H9 (cell line): ENCODE results near the gene MRPS27. TPM values are rescaled to one million over a fixed set of nuclear protein-coding genes. Genes with fewer than 3 reads are reported as not detected.
A peak's percentile ranks its signal among the peaks of the same experiment; 100 is the strongest.

Source experiments
- DNase-seq: peaks from one replicate; pipeline ENCODE4 v3.0.0-alpha.2; 2017
- H2AFZ ChIP-seq: one replicate; pipeline ENCODE4 v1.6.1; 2013; ENCODE audit warnings: mild to moderate bottlenecking, low read length, control low read depth, moderate library complexity
- H2AK5ac ChIP-seq: 2 replicates; pipeline ENCODE4 v1.6.1; 2013; ENCODE audit warnings: low read length, control low read depth, mixed read lengths; ENCODE audit not compliant: insufficient read length
- H2BK120ac ChIP-seq: one replicate; pipeline ENCODE4 v1.6.1; 2013; ENCODE audit warnings: low read depth, mild to moderate bottlenecking, low read length, control low read depth, inconsistent platforms; ENCODE audit not compliant: poor library complexity, severe bottlenecking
- H2BK12ac ChIP-seq: 2 replicates; pipeline ENCODE4 v1.6.1; 2013; ENCODE audit warnings: low read length, control low read depth, mixed read lengths, low read depth; ENCODE audit not compliant: insufficient read length
- H2BK15ac ChIP-seq: 2 replicates; pipeline ENCODE4 v1.6.1; 2013; ENCODE audit warnings: low read depth, low read length, control low read depth
- H2BK20ac ChIP-seq: one replicate; pipeline ENCODE4 v1.6.1; 2013; ENCODE audit warnings: low read depth, mild to moderate bottlenecking, low read length, control low read depth, inconsistent platforms; ENCODE audit not compliant: poor library complexity, severe bottlenecking
- H2BK5ac ChIP-seq: 2 replicates; pipeline ENCODE4 v1.6.1; 2013; ENCODE audit warnings: low read length, control low read depth, mixed read lengths; ENCODE audit not compliant: insufficient read length
- H3K14ac ChIP-seq: 2 replicates; pipeline ENCODE4 v1.6.1; 2013; ENCODE audit warnings: low read length, control low read depth; ENCODE audit not compliant: insufficient read depth
- H3K18ac ChIP-seq: 2 replicates; pipeline ENCODE4 v1.6.1; 2013; ENCODE audit warnings: low read depth, mild to moderate bottlenecking, mixed read lengths, low read length, control low read depth; ENCODE audit not compliant: insufficient read length
- H3K23ac ChIP-seq: 2 replicates; pipeline ENCODE4 v1.6.1; 2013; ENCODE audit warnings: low read length, control low read depth, mixed read lengths, low read depth; ENCODE audit not compliant: insufficient read length
- H3K23me2 ChIP-seq: 2 replicates; pipeline ENCODE4 v1.6.1; 2013; ENCODE audit warnings: low read depth, mild to moderate bottlenecking, mixed read lengths, low read length, control low read depth; ENCODE audit not compliant: insufficient read length, poor library complexity, severe bottlenecking
- H3K27ac ChIP-seq: 2 replicates; pipeline ENCODE4 v1.5.1; 2013; ENCODE audit warnings: low read length, control low read depth, mixed read lengths, low read depth; ENCODE audit not compliant: insufficient read length
- H3K27me3 ChIP-seq: 2 replicates; pipeline ENCODE4 v1.6.1; 2013; ENCODE audit warnings: low read length, control low read depth, inconsistent platforms; ENCODE audit not compliant: insufficient read depth
- H3K4ac ChIP-seq: 2 replicates; pipeline ENCODE4 v1.6.1; 2013; ENCODE audit warnings: low read depth, mild to moderate bottlenecking, control low read depth, inconsistent platforms, low read length, moderate library complexity
- H3K4me1 ChIP-seq: 2 replicates; pipeline ENCODE4 v1.6.1; 2013; ENCODE audit warnings: low read length, control low read depth, inconsistent platforms; ENCODE audit not compliant: insufficient read depth
- H3K4me2 ChIP-seq: 2 replicates; pipeline ENCODE4 v1.6.1; 2013; ENCODE audit warnings: low read length, control low read depth, mixed read lengths; ENCODE audit not compliant: insufficient read length, insufficient read depth
- H3K56ac ChIP-seq: 2 replicates; pipeline ENCODE4 v1.6.1; 2013; ENCODE audit warnings: low read depth, mild to moderate bottlenecking, mixed read lengths, low read length, control low read depth; ENCODE audit not compliant: insufficient read length
- H3K79me1 ChIP-seq: 2 replicates; pipeline ENCODE4 v1.6.1; 2013; ENCODE audit warnings: low read depth, mild to moderate bottlenecking, moderate library complexity, low read length, control low read depth, inconsistent platforms; ENCODE audit not compliant: insufficient read depth, poor library complexity, severe bottlenecking
- H3K79me2 ChIP-seq: 2 replicates; pipeline ENCODE4 v1.6.1; 2013; ENCODE audit warnings: low read length, control low read depth, inconsistent platforms; ENCODE audit not compliant: insufficient read depth
- H3K9ac ChIP-seq: 2 replicates; pipeline ENCODE4 v1.6.1; 2013; ENCODE audit warnings: low read length, control low read depth, mixed read lengths; ENCODE audit not compliant: insufficient read length; ENCODE audit errors: extremely low read depth
- H3K9me3 ChIP-seq: one replicate; pipeline ENCODE4 v1.6.1; 2013; ENCODE audit warnings: low read depth, low read length, inconsistent platforms; ENCODE audit not compliant: control insufficient read depth
- H3T11ph ChIP-seq: one replicate; pipeline ENCODE4 v1.6.1; 2013; ENCODE audit warnings: mild to moderate bottlenecking, low read length, control low read depth, inconsistent platforms
- H4K20me1 ChIP-seq: one replicate; pipeline ENCODE4 v1.6.1; 2013; ENCODE audit not compliant: control insufficient read depth, insufficient read length, insufficient read depth
- H4K5ac ChIP-seq: 2 replicates; pipeline ENCODE4 v1.6.1; 2013; ENCODE audit warnings: low read depth, mild to moderate bottlenecking, mixed read lengths, low read length, control low read depth; ENCODE audit not compliant: insufficient read length
- H4K8ac ChIP-seq: replicated peaks from 2 replicates; pipeline ENCODE4 v1.6.1; 2013; ENCODE audit warnings: low read length, control low read depth, mixed read lengths, low read depth; ENCODE audit not compliant: insufficient read length
- H4K91ac ChIP-seq: 2 replicates; pipeline ENCODE4 v1.6.1; 2013; ENCODE audit warnings: low read depth, mild to moderate bottlenecking, moderate library complexity, mixed read lengths, low read length, control low read depth; ENCODE audit not compliant: insufficient read length
- H3K27ac Mint-ChIP-seq, 3 experiments: 2 replicates in 2 of 3; 3 replicates in 1 of 3; pipeline ENCODE4 v1.8.0; 2020 to 2021; ENCODE audit warnings: mixed read lengths in 3 of 3, mild to moderate bottlenecking in 1 of 3, moderate library complexity in 1 of 3
- H3K27me3 Mint-ChIP-seq: 2 replicates; pipeline ENCODE4 v1.8.0; 2021; ENCODE audit warnings: low read depth, mild to moderate bottlenecking, moderate library complexity, mixed read lengths
- H3K36me3 Mint-ChIP-seq, 3 experiments: 2 replicates in 2 of 3; 3 replicates in 1 of 3; pipeline ENCODE4 v1.8.0; 2020 to 2021; ENCODE audit warnings: low read depth in 3 of 3, mixed read lengths in 3 of 3; ENCODE audit not compliant: insufficient read depth in 1 of 3
- H3K4me1 Mint-ChIP-seq, 2 experiments: 2 replicates each; pipeline ENCODE4 v1.8.0; 2020; ENCODE audit warnings: mixed read lengths in 2 of 2
- H3K4me3 Mint-ChIP-seq, 2 experiments: 2 replicates in 1 of 2; 3 replicates in 1 of 2; pipeline ENCODE4 v1.8.0; 2020 to 2021; ENCODE audit warnings: mild to moderate bottlenecking in 2 of 2, mixed read lengths in 2 of 2, moderate library complexity in 1 of 2
- H3K9me3 Mint-ChIP-seq, 2 experiments: 2 replicates in 1 of 2; 3 replicates in 1 of 2; pipeline ENCODE4 v1.8.0; 2020; ENCODE audit warnings: mild to moderate bottlenecking in 2 of 2, mixed read lengths in 2 of 2, moderate library complexity in 1 of 2
- CTCF ChIP-seq: fragments of 200-600 bp; sonication (generic); conservative IDR thresholded peaks from 3 replicates; pipeline ENCODE4 v1.8.0; 2021; ENCODE audit warnings: antibody characterized with exemption, mild to moderate bottlenecking
- WGBS: extraction: QIAGEN DNeasy Blood & Tissue Kit; methylation state at CpG from one replicate; pipeline ENCODE4 v1.1.7; 2013; ENCODE audit warnings: missing lambda C conversion rate, low lambda C conversion rate, mixed read lengths; ENCODE audit not compliant: insufficient read length; ENCODE audit errors: extremely low coverage; 5-methylcytosine and 5-hydroxymethylcytosine counted together
- total RNA-seq: library from RNA; stranded (reverse); gene quantifications from 2 replicates; pipeline ENCODE4 v1.2.1, GENCODE V29; 2021

Gene MRPS27
- total RNA-seq, 1 experiment from 2014 or later, result 83.3 TPM

- no peak for TF ChIP-seq CTCF
- Histone ChIP-seq H4K5ac (no peak overlapping the region), H3K56ac (no peak overlapping the region), H2BK12ac (no peak overlapping the region), H4K91ac (no peak overlapping the region), H3K27ac (no peak overlapping the region), H3K23ac (no peak overlapping the region), H2BK120ac (no peak overlapping the region), H3K79me1 (no peaks in the 10 kb centered on the region), H3K9ac (no peak overlapping the region), H2BK15ac (no peak overlapping the region), H3K27me3 (no peaks in the 10 kb centered on the region), H4K8ac (no peak overlapping the region), H3T11ph (no peak overlapping the region), H2AK5ac (no peak overlapping the region), H2BK5ac (no peak overlapping the region), H3K18ac (no peak overlapping the region), H3K4ac (no peak overlapping the region), H3K4me2 (no peak overlapping the region), H3K9me3 (no peaks in the 10 kb centered on the region), H3K4me1 (no peaks in the 10 kb centered on the region; the same call in 1 of the 2 replicates), H2AFZ (no peak overlapping the region), H2BK20ac (no peak overlapping the region), H3K14ac (no peak overlapping the region), H3K79me2 (no peaks in the 10 kb centered on the region), H3K23me2 (no peaks in the 10 kb centered on the region), H4K20me1 (no peaks in the 10 kb centered on the region)
- H3K9me3 Mint-ChIP-seq, result no peaks in the 10 kb centered on the region; a peak in 1 of 5 replicates
- peak overlapping the region in 1 of 3 experiments; percentile 25; a peak in 1 of 7 replicates for H3K27ac Mint-ChIP-seq
- peaks cover 10 to 15% (median 10%) of the 10 kb centered on the region in 3 experiments; a peak in 6 of 7 replicates for H3K36me3 Mint-ChIP-seq
- no peak overlapping the region for H3K4me3 Mint-ChIP-seq
- peaks cover 11% of the 10 kb centered on the region for H3K27me3 Mint-ChIP-seq
- no CpG with 5 or more reads among the region's 4 CpGs for WGBS
- DNase-seq, result no peak
- peaks cover 40 to 41% of the 10 kb centered on the region in 2 experiments for H3K4me1 Mint-ChIP-seq
These were observed 106.6 kb downstream of the MRPS27 start for GRCh38 chr5:72213482-72213881.
